ENCODE results near the gene RIT2. TPM values are rescaled to one million over a fixed set of nuclear protein-coding genes. Genes with fewer than 3 reads are reported as not detected.

RIT2 gene
- total RNA-seq, 4 donors from 2014 or later: not detected

DNA sequence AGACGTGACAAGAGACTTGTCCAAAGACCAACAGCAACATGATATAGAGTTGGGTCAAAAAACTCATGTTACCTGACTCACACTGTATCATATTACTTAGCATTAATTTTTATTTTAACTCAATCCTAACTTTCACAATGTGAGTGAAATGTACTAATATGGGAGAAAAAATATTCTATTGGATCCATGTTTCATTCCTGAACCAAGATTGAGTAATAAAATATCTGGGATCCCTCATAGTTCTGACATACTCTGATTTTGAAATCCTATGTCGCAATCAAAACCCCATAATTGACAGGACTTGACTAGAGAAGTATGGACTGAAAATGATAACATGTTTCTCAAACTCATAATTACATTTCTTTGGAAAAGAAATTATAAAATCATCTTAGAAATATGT is 190.4 kb downstream of the RIT2 start:
- ATAC-seq (no peak), DNase-seq (no peak)
- no peak overlapping the region for H3K4me3 ChIP-seq
- in situ Hi-C loops (cut with MboI; ENCODE audit: low sequenced_read_pairs in 4 of 4) (no loop called here), intact Hi-C loops (cut with DNase I; ENCODE audit: low total_unique reads) (no loop called here)
- no peaks in the 10 kb centered on the region for H3K27me3 ChIP-seq
- TF ChIP-seq, protein P1, sequence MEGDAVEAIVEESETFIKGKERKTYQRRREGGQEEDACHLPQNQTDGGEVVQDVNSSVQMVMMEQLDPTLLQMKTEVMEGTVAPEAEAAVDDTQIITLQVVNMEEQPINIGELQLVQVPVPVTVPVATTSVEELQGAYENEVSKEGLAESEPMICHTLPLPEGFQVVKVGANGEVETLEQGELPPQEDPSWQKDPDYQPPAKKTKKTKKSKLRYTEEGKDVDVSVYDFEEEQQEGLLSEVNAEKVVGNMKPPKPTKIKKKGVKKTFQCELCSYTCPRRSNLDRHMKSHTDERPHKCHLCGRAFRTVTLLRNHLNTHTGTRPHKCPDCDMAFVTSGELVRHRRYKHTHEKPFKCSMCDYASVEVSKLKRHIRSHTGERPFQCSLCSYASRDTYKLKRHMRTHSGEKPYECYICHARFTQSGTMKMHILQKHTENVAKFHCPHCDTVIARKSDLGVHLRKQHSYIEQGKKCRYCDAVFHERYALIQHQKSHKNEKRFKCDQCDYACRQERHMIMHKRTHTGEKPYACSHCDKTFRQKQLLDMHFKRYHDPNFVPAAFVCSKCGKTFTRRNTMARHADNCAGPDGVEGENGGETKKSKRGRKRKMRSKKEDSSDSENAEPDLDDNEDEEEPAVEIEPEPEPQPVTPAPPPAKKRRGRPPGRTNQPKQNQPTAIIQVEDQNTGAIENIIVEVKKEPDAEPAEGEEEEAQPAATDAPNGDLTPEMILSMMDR (IDR thresholded peaks at IDR 0.05 in 4 of 5, conservative IDR thresholded peaks at IDR 0.05 in 1 of 5): no peak
- TF ChIP-seq POLR2A (IDR thresholded peaks at IDR 0.05): no peak
- H3K9me3 ChIP-seq: no peaks in the 10 kb centered on the region
- no peak overlapping the region for H3K27ac ChIP-seq
- H3K36me3 ChIP-seq: no peaks in the 10 kb centered on the region
- no peaks in the 10 kb centered on the region for H3K4me1 ChIP-seq

DNA sequence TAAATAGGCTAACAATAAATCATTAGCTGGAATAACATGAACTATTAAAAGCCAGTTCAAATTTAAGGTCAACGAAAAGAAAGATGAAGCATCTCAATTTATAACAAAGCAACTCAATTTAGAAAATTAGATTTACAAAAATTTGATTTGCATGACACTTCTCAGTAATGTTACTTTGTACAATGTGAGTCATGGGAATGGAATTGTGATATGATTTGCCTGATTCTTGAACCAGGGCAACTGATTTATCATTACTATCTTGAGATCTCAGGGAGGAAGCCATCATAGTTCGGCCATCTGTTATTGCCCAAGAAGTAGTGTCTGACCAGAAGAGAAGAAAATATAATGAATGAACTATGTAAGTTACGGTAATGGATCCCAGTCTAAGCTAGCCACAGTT is 193.1 kb downstream of the RIT2 start:
- no peak overlapping the region for H3K4me3 ChIP-seq
- DNase-seq (no peak), ATAC-seq (no peak)
- intact Hi-C loops (cut with DNase I; ENCODE audit: low total_unique reads) (no loop called here), in situ Hi-C loops (cut with MboI; ENCODE audit: low sequenced_read_pairs in 4 of 4) (no loop called here)
- H3K27ac ChIP-seq: no peak overlapping the region
- no peaks in the 10 kb centered on the region for H3K4me1 ChIP-seq
- H3K9me3 ChIP-seq: no peaks in the 10 kb centered on the region
- no peaks in the 10 kb centered on the region for H3K36me3 ChIP-seq
- H3K27me3 ChIP-seq: no peaks in the 10 kb centered on the region
- TF ChIP-seq POLR2A (IDR thresholded peaks at IDR 0.05): no peak
- TF ChIP-seq, protein P1 (IDR thresholded peaks at IDR 0.05 in 4 of 5, conservative IDR thresholded peaks at IDR 0.05 in 1 of 5): no peak

DNA sequence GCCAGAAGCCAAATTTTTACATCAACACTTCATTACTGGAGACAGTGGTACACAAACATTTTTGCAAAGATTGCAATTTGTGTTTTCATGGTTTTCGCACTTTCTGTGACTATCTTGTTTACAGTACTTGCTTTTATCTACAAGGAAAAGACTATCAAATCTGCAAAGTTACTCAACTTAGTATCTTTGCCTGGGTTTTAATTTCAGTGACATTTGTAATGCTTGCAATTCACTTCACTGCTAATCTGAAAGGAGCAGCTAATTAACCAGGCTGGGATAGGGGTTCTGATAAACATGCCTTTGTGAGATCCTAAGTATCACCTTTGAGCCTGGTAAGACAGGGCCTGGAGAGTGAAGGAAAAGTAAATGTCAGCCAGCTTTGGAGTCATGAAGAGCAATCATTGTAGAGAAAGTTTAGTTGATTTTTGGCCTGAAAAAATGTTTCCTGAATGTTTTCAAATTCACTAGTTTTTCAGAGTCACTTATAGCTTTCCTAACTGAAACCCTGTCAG is 194.2 kb downstream of the RIT2 start:
- Histone ChIP-seq H3K27ac (no peak overlapping the region), H3K9me3 (no peaks in the 10 kb centered on the region), H3K36me3 (no peaks in the 10 kb centered on the region), H3K4me1 (no peaks in the 10 kb centered on the region), H3K4me3 (no peak overlapping the region), H3K27me3 (no peaks in the 10 kb centered on the region)
- no peak for ATAC-seq
- no peak for DNase-seq
- no peak for TF ChIP-seq POLR2A (IDR thresholded peaks at IDR 0.05)
- TF ChIP-seq, protein P1 (IDR thresholded peaks at IDR 0.05 in 4 of 5, conservative IDR thresholded peaks at IDR 0.05 in 1 of 5): no peak
- in situ Hi-C loops (cut with MboI; ENCODE audit: low sequenced_read_pairs in 4 of 4) (no loop called here), intact Hi-C loops (cut with DNase I; ENCODE audit: low total_unique reads) (no loop called here)

DNA sequence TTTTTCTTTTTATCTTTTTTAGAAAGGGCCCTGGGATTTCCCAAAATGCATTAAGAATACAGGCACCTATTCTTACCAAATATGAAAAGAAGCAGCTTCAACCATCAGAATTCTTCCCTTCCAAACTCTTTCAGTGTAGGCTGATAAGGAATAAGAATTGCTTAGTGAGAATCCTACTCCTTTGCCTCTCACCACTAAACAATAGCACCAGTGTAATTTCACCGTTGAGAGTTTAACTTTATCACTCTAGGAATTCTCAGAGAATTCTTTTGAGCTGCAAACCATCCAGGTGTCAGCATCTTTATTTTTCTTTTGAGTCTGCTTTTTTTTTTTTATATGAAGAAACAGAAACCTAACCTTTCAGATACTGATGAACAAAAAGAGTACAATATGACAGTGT is 194.9 kb downstream of the RIT2 start:
- Histone ChIP-seq H3K27ac (no peak overlapping the region), H3K9me3 (no peaks in the 10 kb centered on the region), H3K27me3 (no peaks in the 10 kb centered on the region), H3K36me3 (no peaks in the 10 kb centered on the region), H3K4me1 (no peaks in the 10 kb centered on the region), H3K4me3 (no peak overlapping the region)
- in situ Hi-C loops (cut with MboI; ENCODE audit: low sequenced_read_pairs in 4 of 4): no loop called here
- DNase-seq (no peak), ATAC-seq (no peak)
- TF ChIP-seq, protein P1 (IDR thresholded peaks at IDR 0.05 in 4 of 5, conservative IDR thresholded peaks at IDR 0.05 in 1 of 5): no peak
- no peak for TF ChIP-seq POLR2A (IDR thresholded peaks at IDR 0.05)
- intact Hi-C loops (cut with DNase I; ENCODE audit: low total_unique reads): no loop called here

DNA sequence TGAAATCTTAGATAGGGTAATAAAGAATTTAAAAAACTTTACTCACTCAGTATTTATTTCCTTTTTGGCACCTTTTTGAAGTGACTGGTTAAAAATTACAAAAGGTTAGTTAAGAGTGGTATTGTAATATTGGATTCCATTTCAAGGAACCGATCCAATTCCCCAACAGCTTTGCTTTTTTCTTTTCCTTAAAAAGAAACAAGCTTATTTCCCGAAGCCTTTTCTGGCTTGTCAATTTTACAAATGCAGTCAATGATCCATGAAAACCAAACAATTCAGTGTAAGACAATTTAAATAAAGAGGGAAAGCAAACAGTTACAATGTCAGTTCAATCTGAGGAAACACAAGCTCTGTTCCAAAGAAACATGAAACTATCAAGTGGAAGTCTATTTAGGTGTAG is 200.2 kb downstream of the RIT2 start:
- intact Hi-C loops (cut with DNase I; ENCODE audit: low total_unique reads): no loop called here
- no peaks in the 10 kb centered on the region for H3K27me3 ChIP-seq
- no peak for TF ChIP-seq POLR2A (IDR thresholded peaks at IDR 0.05)
- TF ChIP-seq, protein P1 (IDR thresholded peaks at IDR 0.05 in 4 of 5, conservative IDR thresholded peaks at IDR 0.05 in 1 of 5): no peak
- H3K27ac ChIP-seq: no peak overlapping the region
- H3K9me3 ChIP-seq: no peaks in the 10 kb centered on the region
- no peak for ATAC-seq
- no peak for DNase-seq
- no peaks in the 10 kb centered on the region for H3K36me3 ChIP-seq
- in situ Hi-C loops (cut with MboI; ENCODE audit: low sequenced_read_pairs in 4 of 4): no loop called here
- no peaks in the 10 kb centered on the region for H3K4me1 ChIP-seq
- no peak overlapping the region for H3K4me3 ChIP-seq
